Activated CD4-positive, alpha-beta T cell treated with anti-CD3 and anti-CD28 coated beads for 36 hours (primary cell): Measurements from ENCODE around the gene INTS12. TPM values are rescaled to one million over a fixed set of nuclear protein-coding genes. Genes with fewer than 3 reads are reported as not detected.
"Not testable (repeated sequence)": the region's sequence is repeated elsewhere in the genome, so short reads cannot be mapped to it uniquely, and the experiment has no call there.

Source experiments
- ATAC-seq: fragments of 200-7000 bp; cut with Tn5 transposase; one replicate; pipeline ENCODE4 v1.10.0; 2021; ENCODE audit warnings: mild to moderate bottlenecking, moderate library complexity
- CTCF ChIA-PET: fragments of 350-600 bp; sonication (Branson Sonifier 250); formaldehyde crosslinking; loops from one replicate; lab custom pipeline; 2021; ENCODE audit warnings: antibody characterized with exemption; lab: Charles Lee
- POLR2A ChIA-PET: fragments of 350-600 bp; sonication (Branson Sonifier 250); formaldehyde crosslinking; loops from one replicate; lab custom pipeline; 2021; ENCODE audit warnings: antibody characterized with exemption, inconsistent platforms; lab: Charles Lee
- DNase-seq: peaks from one replicate; pipeline ENCODE4 v3.0.0-alpha.2; 2020
- H3K27ac Mint-ChIP-seq: one replicate; pipeline ENCODE4 v1.8.0; 2021; ENCODE audit warnings: mixed read lengths
- H3K27me3 Mint-ChIP-seq: one replicate; pipeline ENCODE4 v1.8.0; 2021; ENCODE audit warnings: mixed read lengths
- H3K36me3 Mint-ChIP-seq: one replicate; pipeline ENCODE4 v1.8.0; 2021; ENCODE audit warnings: low read depth, mixed read lengths
- H3K4me1 Mint-ChIP-seq: one replicate; pipeline ENCODE4 v1.8.0; 2021; ENCODE audit warnings: mixed read lengths
- H3K4me3 Mint-ChIP-seq: one replicate; pipeline ENCODE4 v1.8.0; 2021; ENCODE audit warnings: mild to moderate bottlenecking, moderate library complexity, mixed read lengths
- H3K9me3 Mint-ChIP-seq: one replicate; pipeline ENCODE4 v1.8.0; 2021; ENCODE audit warnings: low read depth, mixed read lengths
- intact Hi-C, 2 experiments: fragments of 100-400 bp; cut with DNase I in 1 of 2; cut with micrococcal nuclease in 1 of 2; formaldehyde crosslinking; loops; one replicate each; pipeline versions ENCODE4 v1.14.2 to v1.15.1; 2022 to 2024; cut with DNase I, micrococcal nuclease
- total RNA-seq, 2 experiments: library from RNA; stranded (reverse); gene quantifications; one replicate each; pipeline ENCODE4 v1.2.3, GENCODE V29; 2021

INTS12 gene
- total RNA-seq, 2 experiments from 2014 or later = 20.2 to 28.4 TPM

DNA sequence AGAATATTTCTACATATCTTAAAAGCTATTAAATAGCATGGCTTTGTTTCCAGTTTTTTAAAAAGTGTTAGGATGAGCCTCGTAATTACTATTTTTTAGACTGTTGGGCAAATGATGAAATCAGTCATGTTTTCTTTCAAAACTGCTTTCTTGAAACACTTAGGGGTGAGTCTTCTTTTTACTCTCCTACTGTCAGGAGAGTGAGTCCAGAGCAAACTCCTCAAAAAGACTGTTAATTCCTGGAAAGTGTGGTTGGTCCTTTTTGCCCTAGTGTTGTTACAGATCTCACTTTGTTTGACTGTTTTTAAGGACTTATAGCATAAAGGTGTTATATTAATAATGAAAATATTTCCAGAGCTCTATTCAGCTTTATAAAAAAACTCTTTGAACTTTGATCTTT is 6.4 kb upstream of the INTS12 start:
- H3K4me1 Mint-ChIP-seq = peaks cover 11% of the 10 kb centered on the region
- CTCF ChIA-PET = interaction anchor here (0.6 to 1.7 kb wide), 8 partner anchors 9 to 492 kb away, joined by 3 to 9 read pairs (median 4); partner anchors contain the start of gene PPA2
- POLR2A ChIA-PET = no interaction called here
- H3K36me3 Mint-ChIP-seq = peaks cover 5% of the 10 kb centered on the region
- intact Hi-C loops = loop anchor here in 1 of 2 experiments (5.0 kb wide), 1 partner anchor 193 kb away; no protein-coding TSS in a partner anchor
- H3K9me3 Mint-ChIP-seq = no peaks in the 10 kb centered on the region
- H3K27ac Mint-ChIP-seq = no peak overlapping the region
- ATAC-seq (no peak), DNase-seq (no peak)
- H3K27me3 Mint-ChIP-seq = no peaks in the 10 kb centered on the region
- H3K4me3 Mint-ChIP-seq = no peak overlapping the region

DNA sequence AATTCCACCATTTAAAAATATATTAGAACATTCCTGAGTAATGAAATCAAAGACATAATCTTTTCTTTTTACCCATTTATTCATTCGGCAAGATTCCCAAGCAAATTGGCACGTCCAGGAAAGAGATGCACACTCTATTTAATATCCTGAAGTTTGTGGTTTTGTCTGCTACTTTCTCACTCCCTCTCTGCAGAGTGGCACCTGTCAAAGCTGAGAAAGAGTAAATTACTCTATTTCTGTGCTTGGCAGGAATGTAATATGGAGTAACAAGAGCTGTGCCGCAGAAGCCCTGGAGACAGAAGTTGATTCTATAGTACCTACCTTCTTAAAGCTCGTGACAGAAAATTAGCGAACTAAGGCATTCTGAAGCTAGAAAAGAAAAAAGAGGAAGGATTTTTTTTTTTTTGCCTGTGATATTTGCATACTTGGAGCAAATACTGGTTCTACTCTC is 5.6 kb upstream of the INTS12 start:
- intact Hi-C loops = no loop called here
- Mint-ChIP-seq H3K27me3 (no peaks in the 10 kb centered on the region), H3K27ac (no peak overlapping the region), H3K36me3 (peaks cover 2% of the 10 kb centered on the region), H3K4me1 (peaks cover 13% of the 10 kb centered on the region), H3K4me3 (no peak overlapping the region), H3K9me3 (no peaks in the 10 kb centered on the region)
- ChIA-PET CTCF (interaction anchor here (0.6 to 1.7 kb wide), 3 partner anchors 8 to 615 kb away, joined by 3 to 4 read pairs (median 4); no protein-coding TSS in a partner anchor), POLR2A (no interaction called here)
- DNase-seq (no peak), ATAC-seq (no peak)

DNA sequence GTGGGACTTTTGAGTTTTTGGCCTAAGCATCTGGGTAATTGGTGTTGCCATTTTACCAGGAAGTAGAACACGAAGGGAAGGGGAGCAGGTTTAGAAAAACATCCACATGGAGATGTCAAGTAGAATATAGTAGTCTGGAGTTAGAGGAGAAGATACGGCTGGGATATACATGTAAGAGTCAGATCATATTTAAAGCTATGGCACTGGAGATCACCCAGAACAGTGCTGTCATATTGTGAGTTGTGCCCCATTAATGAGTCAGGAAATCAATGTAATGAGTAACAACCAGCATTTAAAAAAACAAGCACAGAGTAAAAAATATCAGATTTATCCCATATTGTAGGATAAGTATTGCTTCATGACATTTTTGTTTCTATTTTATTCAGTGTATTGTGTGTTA is 4.3 kb upstream of the INTS12 start:
- H3K27me3 Mint-ChIP-seq = no peaks in the 10 kb centered on the region
- no peak overlapping the region for H3K4me3 Mint-ChIP-seq
- H3K27ac Mint-ChIP-seq = no peak overlapping the region
- no peaks in the 10 kb centered on the region for H3K9me3 Mint-ChIP-seq
- ATAC-seq = no peak
- no peaks in the 10 kb centered on the region for H3K36me3 Mint-ChIP-seq
- intact Hi-C loops = no loop called here
- POLR2A ChIA-PET = interaction anchor here (0.7 kb wide), 1 partner anchor 283 kb away, joined by 3 read pairs; no protein-coding TSS in a partner anchor
- no peak for DNase-seq
- peaks cover 13% of the 10 kb centered on the region for H3K4me1 Mint-ChIP-seq
- CTCF ChIA-PET = interaction anchor here (0.7 kb wide), 1 partner anchor 81 kb away, joined by 3 read pairs; no protein-coding TSS in a partner anchor

DNA sequence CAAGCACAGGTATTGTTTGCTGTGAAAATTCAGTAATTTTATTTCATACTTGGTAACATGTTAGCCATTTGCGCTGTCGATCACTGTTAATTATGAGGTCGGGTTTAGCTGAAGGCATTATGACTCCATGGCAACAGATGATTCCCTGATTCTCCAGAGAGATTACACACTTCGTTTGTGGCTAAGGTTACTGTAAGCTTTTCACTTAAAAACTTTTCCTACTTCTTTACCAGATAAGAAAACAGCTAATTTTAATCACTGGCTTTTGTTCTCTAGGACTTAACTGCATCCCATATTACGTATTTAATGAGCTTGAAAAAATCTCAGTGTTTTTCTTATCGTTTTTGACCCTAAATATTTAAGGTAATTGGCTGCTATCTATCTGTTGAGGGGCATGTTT is 2.2 kb upstream of the INTS12 start:
- DNase-seq (no peak), ATAC-seq (no peak)
- no peak overlapping the region for H3K27ac Mint-ChIP-seq
- peaks cover 2% of the 10 kb centered on the region for H3K36me3 Mint-ChIP-seq
- intact Hi-C loops = no loop called here
- H3K4me3 Mint-ChIP-seq = no peak overlapping the region
- ChIA-PET CTCF (interaction anchor here (1.1 to 1.8 kb wide), 3 partner anchors 9 to 237 kb away, joined by 4 to 5 read pairs (median 4); partner anchors contain the start of gene PPA2), POLR2A (no interaction called here)
- H3K4me1 Mint-ChIP-seq = peaks cover 26% of the 10 kb centered on the region
- no peaks in the 10 kb centered on the region for H3K27me3 Mint-ChIP-seq
- H3K9me3 Mint-ChIP-seq = no peaks in the 10 kb centered on the region

DNA sequence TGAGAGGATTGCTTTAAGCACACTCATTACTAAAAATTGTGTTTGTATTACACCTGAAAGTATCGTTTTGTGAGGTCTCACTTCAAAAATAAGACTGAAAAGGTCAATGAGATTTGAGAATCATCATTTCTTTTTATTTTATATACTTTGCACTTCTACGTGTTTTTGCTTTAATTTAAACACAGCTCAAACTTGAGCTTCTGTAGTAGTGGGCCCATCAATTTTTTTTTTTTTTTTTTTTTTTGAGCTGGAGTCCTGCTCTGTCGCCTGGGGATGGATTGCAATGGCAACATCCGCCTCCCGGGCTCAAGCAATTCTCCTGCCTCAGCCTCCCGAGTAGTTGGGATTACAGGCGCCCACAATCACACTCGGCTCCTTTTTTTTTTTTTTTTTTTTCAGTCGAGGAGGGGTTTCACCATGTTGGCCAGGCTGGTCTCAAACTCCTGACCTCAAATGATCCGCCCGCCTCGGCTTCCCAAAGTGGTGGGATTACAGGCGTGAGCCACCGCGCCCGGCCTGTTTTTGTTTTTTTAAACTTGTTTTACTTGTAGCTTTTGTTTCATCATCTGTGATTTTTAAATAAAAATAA is 1.6 kb upstream of the INTS12 start:
- no peak overlapping the region for H3K27ac Mint-ChIP-seq
- H3K36me3 Mint-ChIP-seq = peaks cover 4% of the 10 kb centered on the region
- H3K4me3 Mint-ChIP-seq = peak overlapping the region; percentile 98
- peaks cover 28% of the 10 kb centered on the region for H3K4me1 Mint-ChIP-seq
- no peaks in the 10 kb centered on the region for H3K27me3 Mint-ChIP-seq
- no peaks in the 10 kb centered on the region for H3K9me3 Mint-ChIP-seq
- no peak for DNase-seq
- POLR2A ChIA-PET = no interaction called here
- intact Hi-C loops = no loop called here
- ATAC-seq = no peak
- CTCF ChIA-PET = interaction anchor here (1.1 to 1.8 kb wide), 3 partner anchors 9 to 236 kb away, joined by 4 to 5 read pairs (median 4); partner anchors contain the start of gene PPA2

DNA sequence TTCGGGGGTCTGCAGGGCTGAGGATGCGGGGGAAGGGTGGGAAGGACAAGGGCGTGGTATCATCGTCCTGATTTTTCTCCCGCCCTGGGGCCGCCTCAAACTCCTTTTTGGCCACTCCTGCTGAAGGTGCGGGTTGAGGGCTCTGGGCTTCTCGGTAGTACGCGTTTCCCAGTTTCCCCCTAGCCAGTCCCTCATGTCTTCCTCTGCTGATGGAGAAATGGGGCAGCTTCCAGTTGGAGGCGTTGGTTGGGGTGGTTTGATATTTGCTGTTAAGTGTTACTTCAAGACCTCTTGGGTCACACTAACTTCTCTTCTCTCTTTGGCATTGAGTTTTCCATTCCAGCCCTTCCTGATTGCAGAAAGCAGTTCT is 577 bp upstream of the INTS12 start:
- Mint-ChIP-seq H3K9me3 (no peaks in the 10 kb centered on the region), H3K36me3 (peaks cover 4% of the 10 kb centered on the region), H3K27me3 (no peaks in the 10 kb centered on the region), H3K27ac (peak overlapping the region; percentile 92), H3K4me1 (peaks cover 27% of the 10 kb centered on the region), H3K4me3 (peak overlapping the region; percentile 98)
- intact Hi-C loops = loop anchor here (2.0 to 10.0 kb wide), 6 partner anchors 237 to 648 kb away; partner anchors contain the start of genes AIMP1 (in 2 of the 2), TBCK (in 2 of the 2) and PPA2 (in 1 of the 2)
- ChIA-PET POLR2A (no interaction called here), CTCF (interaction anchor here (1.2 kb wide), 1 partner anchor 10 kb away, joined by 3 read pairs; no protein-coding TSS in a partner anchor)
- ATAC-seq (peak; percentile 34), DNase-seq (no peak)

DNA sequence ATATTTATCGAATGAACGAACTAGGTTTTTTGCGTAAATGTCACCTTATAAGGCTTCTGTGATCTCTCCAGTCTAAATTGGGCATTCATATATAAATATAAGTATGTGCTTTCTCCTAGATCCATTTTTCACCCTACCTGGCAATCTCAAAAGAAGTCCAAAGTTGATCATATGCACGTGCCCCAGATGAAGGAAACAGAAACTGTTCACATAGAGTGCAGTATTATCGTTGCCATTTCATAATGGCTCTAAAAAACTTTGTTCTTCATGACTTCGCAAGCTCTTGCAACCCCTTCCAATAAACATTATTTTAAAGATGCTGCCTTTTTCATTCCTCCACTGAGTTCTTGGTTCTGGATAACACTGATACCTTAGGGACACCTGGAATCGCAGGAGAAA is 708 bp downstream of the INTS12 start:
- peaks cover 4% of the 10 kb centered on the region for H3K36me3 Mint-ChIP-seq
- peak overlapping the region; percentile 98 for H3K4me3 Mint-ChIP-seq
- H3K27me3 Mint-ChIP-seq = no peaks in the 10 kb centered on the region
- ChIA-PET CTCF (no interaction called here), POLR2A (interaction anchor here (0.7 kb wide), 1 partner anchor 1720 kb away, joined by 3 read pairs; no protein-coding TSS in a partner anchor)
- no peak for DNase-seq
- no peak for ATAC-seq
- H3K4me1 Mint-ChIP-seq = peaks cover 26% of the 10 kb centered on the region
- intact Hi-C loops = loop anchor here (1.0 to 10.0 kb wide), 7 partner anchors 234 to 647 kb away; partner anchors contain the start of genes AIMP1 (in 2 of the 2), TBCK (in 2 of the 2) and PPA2 (in 1 of the 2)
- H3K27ac Mint-ChIP-seq = peak overlapping the region; percentile 96
- H3K9me3 Mint-ChIP-seq = no peaks in the 10 kb centered on the region

DNA sequence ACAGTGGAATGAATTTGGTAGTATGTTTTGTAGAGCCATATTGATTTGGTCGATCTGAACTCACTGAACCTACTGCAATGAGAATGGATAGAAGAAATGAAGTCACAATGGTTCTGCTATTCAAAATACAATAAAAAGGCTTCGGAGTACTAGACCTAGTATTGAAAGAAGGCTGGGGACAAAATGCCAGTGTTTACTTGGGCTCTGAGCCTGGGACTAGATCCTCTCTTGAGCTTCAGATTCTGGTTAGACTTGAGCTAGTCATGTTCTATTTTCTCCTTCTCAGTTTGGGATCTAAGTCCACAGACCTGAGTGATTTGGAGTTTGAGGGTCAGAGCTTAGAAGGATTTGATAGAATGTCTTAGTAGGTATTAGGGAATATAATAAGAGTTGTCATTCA is 9.9 kb downstream of the INTS12 start:
- Mint-ChIP-seq H3K36me3 (peaks cover 20% of the 10 kb centered on the region), H3K4me1 (peaks cover 6% of the 10 kb centered on the region), H3K27me3 (no peaks in the 10 kb centered on the region), H3K27ac (no peak overlapping the region), H3K4me3 (no peak overlapping the region), H3K9me3 (no peaks in the 10 kb centered on the region)
- no peak for DNase-seq
- ATAC-seq = no peak
- intact Hi-C loops = no loop called here
- ChIA-PET POLR2A (no interaction called here), CTCF (interaction anchor here (1.4 kb wide), 1 partner anchor 20 kb away, joined by 4 read pairs; no protein-coding TSS in a partner anchor)

DNA sequence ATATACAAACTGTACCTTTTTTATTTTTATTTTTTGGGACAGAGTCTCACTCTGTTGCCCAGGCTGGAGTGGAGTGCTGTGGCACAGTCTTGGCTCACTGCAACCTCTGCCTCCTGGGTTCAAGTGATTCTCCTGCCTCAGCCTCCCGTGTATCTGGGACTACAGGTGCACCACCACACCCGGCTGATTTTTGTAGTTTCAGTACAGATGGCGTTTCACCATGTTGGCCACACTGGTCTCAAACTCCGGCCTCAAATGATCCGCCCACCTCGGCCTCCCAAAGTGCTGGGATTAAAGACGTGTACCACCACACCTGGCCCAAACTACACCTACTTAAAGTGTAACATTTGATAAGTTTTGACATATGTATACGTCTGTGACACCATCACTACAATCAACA is 12.7 kb downstream of the INTS12 start:
- CTCF ChIA-PET, POLR2A ChIA-PET: not testable (repeated sequence)

DNA sequence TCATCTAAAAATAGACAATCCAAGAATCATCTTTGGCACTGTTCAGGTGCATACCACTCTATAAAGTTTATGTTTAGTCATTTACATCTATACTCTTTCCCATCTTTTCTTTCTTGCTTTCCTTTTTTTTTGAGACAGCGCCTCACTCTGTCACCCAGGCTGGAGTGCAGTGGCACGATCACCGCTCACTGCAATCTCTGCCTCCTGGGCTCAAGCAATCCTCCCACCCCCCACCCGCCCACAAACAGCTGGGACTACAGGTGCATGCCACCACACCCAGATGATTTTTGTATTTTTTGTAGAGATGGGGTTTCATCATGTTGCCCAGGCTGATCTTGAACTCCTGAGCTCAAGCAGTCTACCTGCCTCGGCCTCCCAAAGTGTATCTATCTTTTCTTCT is 13.7 kb downstream of the INTS12 start:
- H3K4me1 Mint-ChIP-seq, intact Hi-C loops, ATAC-seq, CTCF ChIA-PET, H3K9me3 Mint-ChIP-seq, POLR2A ChIA-PET, H3K27ac Mint-ChIP-seq, H3K4me3 Mint-ChIP-seq, DNase-seq, H3K27me3 Mint-ChIP-seq: not testable (repeated sequence)
- H3K36me3 Mint-ChIP-seq = peaks cover 33% of the 10 kb centered on the region

More for the DNA sequence above, 12.7 kb downstream of the INTS12 start:
- H3K27me3 Mint-ChIP-seq, ATAC-seq, intact Hi-C loops, H3K27ac Mint-ChIP-seq, H3K9me3 Mint-ChIP-seq, H3K4me3 Mint-ChIP-seq, DNase-seq, H3K4me1 Mint-ChIP-seq: not testable (repeated sequence)
- H3K36me3 Mint-ChIP-seq = peaks cover 30% of the 10 kb centered on the region

DNA sequence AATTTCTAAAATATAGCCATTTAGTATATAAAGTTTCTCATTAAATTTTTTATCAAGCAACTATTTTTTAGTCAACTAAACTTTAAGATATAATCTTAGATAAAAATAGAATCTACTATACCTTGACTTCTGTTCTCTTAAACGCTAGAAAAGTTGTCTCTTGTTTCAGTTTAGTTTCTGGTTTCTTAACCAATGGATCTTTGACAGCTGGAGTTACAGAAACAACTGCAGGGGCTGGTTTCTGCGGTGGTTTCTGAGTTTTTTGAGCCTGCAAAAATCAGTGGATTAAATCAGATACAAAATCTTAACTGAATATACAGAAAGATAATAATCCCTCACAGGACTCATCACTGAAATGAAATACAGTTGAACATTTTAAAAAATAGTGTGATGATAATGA is 21.9 kb downstream of the INTS12 start:
- ATAC-seq = no peak
- peaks cover 29% of the 10 kb centered on the region for H3K36me3 Mint-ChIP-seq
- intact Hi-C loops = no loop called here
- ChIA-PET CTCF (no interaction called here), POLR2A (no interaction called here)
- no peak for DNase-seq
- no peak overlapping the region for H3K27ac Mint-ChIP-seq
- H3K4me1 Mint-ChIP-seq = peaks cover 2% of the 10 kb centered on the region
- H3K9me3 Mint-ChIP-seq = no peaks in the 10 kb centered on the region
- H3K4me3 Mint-ChIP-seq = no peak overlapping the region
- no peaks in the 10 kb centered on the region for H3K27me3 Mint-ChIP-seq

DNA sequence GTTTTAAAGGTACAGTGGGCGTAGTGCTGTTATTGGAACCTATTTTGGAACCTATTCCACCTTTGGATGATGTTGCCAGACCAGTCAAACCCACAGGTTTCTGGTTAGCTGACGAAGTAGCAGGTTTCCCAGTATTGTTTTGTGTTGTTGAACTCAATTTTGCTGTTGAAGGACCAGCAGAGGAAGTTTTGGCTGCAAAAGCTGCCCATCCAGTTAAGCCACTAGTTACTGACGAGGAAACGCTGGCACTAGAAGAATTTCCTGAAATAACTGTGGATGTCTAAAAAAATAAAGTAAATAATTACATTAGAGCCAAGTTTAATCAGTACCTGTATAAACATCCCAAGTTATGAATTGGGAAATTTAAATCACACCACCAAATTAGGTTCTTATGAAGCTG is 25.5 kb downstream of the INTS12 start:
- ChIA-PET POLR2A (no interaction called here), CTCF (no interaction called here)
- H3K36me3 Mint-ChIP-seq = peaks cover 15% of the 10 kb centered on the region
- H3K4me1 Mint-ChIP-seq = no peaks in the 10 kb centered on the region
- intact Hi-C loops = no loop called here
- H3K27me3 Mint-ChIP-seq = no peaks in the 10 kb centered on the region
- H3K4me3 Mint-ChIP-seq = no peak overlapping the region
- no peaks in the 10 kb centered on the region for H3K9me3 Mint-ChIP-seq
- no peak overlapping the region for H3K27ac Mint-ChIP-seq
- DNase-seq (no peak), ATAC-seq (no peak)
